Measurements from ENCODE around the gene TMSB10.

DNA sequence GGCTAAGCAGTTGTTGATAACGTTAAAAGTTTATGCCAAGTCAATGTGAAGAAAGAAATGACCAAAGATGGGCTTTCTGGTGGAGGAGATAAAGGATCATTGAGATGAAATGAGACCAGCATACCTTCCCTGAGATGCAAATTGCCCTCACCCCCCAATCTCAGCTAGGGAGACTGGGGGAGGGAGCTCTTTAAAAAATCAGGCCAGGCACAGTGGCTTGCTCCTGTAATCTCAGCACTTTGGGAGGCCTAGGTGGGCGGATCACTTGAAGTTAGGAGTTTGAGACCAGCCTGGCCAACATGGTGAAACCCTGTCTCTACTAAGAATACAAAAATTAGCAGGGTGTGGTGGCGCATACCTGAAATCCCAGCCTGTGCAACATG is 34.6 kb downstream of the TMSB10 start:
- TF ChIP-seq, protein P1, sequence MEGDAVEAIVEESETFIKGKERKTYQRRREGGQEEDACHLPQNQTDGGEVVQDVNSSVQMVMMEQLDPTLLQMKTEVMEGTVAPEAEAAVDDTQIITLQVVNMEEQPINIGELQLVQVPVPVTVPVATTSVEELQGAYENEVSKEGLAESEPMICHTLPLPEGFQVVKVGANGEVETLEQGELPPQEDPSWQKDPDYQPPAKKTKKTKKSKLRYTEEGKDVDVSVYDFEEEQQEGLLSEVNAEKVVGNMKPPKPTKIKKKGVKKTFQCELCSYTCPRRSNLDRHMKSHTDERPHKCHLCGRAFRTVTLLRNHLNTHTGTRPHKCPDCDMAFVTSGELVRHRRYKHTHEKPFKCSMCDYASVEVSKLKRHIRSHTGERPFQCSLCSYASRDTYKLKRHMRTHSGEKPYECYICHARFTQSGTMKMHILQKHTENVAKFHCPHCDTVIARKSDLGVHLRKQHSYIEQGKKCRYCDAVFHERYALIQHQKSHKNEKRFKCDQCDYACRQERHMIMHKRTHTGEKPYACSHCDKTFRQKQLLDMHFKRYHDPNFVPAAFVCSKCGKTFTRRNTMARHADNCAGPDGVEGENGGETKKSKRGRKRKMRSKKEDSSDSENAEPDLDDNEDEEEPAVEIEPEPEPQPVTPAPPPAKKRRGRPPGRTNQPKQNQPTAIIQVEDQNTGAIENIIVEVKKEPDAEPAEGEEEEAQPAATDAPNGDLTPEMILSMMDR (IDR thresholded peaks at IDR 0.05) = no peak
- no peak for TF ChIP-seq POLR2A (IDR thresholded peaks at IDR 0.05)
